Activated gamma-delta T cell treated with Interleukin-2 at 50 U/mL for 16 hours (primary cell): ENCODE results near the gene TRIM46.
"Not testable (repeated sequence)": the region's sequence is repeated elsewhere in the genome, so short reads cannot be mapped to it uniquely, and the experiment has no call there.

Experiments
- DNase-seq: peaks from one replicate; pipeline ENCODE4 v3.0.0-alpha.2; 2020

TRIM46 gene

DNA sequence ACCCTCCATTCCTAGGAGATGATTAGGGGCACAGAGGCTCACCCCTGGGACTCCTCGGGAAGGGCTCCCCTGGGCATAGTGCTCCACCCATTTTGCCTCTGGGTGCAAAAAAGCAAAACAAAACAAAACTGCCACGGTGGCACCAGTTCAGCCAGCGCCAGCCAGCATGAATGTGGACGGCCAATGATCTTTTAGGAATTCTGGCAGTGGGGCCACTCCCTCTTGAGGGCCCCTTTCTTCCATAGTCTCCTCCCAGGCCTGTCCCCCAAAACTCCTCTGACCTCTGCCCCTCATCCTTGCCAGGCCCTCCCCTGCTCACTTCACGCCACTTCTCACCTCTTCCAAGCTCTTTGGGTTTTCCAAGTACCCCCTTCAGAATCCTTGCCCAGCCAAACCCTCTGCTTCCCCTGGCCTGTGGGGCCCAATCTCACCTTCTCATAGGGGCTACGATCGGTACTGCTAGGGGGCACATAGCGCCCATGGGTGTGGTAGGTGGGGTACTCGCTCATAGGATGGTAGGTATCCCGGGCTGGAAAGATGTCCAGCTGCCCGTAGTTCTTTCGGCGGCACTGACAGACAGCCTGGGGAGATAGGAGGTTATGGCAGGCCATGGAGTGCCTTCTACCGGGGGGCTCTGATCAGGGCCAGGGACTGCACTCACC is 13.3 kb downstream of the TRIM46 start:
- no peak for DNase-seq

DNA sequence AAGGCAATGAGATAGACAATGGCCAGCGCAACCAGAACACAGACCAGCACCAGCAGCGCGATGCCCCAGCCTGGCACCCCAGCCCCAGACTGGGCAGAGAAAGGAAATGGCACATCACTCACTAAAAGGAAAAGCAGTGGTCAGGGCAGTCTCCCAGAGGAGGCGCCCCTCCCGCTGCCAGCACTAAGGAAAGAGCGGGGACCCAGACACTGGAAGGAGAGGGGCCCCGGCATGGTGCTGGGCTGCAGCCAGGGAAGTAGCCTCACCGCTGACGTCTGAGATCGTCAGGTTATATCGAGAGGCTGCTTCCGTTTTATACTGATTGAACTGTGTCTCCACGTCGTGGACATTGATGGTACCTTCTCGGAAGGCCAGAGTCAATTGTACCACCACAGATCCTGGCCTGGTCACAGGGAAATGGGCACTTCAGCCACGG is 13.8 kb downstream of the TRIM46 start:
- DNase-seq: no peak

DNA sequence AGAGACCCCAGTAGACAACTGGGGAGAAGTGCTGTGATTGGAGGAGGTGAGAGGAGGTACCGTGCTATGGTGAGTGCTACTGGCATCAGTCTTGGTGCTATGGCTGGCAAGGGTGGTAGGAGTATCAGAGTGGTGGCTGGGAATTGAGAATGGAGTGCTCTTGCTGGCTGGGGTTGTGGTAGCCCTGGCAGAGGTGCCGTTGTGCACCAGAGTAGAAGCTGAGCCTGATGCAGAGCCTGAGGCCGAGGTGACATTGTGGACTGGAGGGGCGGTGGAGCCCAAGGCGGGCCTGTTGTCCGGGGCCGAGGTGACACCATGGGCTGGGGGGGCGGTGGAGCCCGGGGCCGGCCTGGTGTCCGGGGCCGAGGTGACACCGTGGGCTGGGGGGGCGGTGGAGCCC is 14.6 kb downstream of the TRIM46 start:
- DNase-seq: no peak

DNA sequence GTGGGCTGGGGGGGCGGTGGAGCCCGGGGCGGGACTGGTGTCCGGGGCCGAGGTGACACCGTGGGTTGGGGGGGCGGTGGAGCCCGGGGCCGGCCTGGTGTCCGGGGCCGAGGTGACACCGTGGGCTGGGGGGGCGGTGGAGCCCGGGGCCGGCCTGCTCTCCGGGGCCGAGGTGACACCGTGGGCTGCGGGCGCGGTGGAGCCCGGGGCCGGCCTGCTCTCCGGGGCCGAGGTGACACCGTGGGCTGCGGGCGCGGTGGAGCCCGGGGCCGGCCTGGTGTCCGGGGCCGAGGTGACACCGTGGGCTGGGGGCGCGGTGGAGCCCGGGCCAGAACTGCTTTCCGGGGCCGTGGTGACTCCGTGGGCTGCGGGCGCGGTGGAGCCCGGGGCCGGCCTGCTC is 16.3 kb downstream of the TRIM46 start:
- DNase-seq: not testable (repeated sequence)

DNA sequence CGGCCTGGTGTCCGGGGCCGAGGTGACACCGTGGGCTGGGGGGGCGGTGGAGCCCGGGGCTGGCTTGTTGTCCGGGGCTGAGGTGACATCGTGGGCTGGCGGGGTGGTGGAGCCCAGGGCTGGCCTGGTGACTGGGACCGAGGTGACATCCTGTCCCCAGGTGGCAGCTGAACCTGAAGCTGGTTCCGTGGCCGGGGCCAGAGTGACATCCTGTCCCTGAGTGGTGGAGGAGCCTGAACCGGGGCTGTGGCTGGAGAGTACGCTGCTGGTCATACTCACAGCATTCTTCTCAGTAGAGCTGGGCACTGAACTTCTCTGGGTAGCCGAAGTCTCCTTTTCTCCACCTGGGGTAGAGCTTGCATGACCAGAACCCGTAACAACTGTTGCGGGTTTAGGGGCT is 18.3 kb downstream of the TRIM46 start:
- no peak for DNase-seq

DNA sequence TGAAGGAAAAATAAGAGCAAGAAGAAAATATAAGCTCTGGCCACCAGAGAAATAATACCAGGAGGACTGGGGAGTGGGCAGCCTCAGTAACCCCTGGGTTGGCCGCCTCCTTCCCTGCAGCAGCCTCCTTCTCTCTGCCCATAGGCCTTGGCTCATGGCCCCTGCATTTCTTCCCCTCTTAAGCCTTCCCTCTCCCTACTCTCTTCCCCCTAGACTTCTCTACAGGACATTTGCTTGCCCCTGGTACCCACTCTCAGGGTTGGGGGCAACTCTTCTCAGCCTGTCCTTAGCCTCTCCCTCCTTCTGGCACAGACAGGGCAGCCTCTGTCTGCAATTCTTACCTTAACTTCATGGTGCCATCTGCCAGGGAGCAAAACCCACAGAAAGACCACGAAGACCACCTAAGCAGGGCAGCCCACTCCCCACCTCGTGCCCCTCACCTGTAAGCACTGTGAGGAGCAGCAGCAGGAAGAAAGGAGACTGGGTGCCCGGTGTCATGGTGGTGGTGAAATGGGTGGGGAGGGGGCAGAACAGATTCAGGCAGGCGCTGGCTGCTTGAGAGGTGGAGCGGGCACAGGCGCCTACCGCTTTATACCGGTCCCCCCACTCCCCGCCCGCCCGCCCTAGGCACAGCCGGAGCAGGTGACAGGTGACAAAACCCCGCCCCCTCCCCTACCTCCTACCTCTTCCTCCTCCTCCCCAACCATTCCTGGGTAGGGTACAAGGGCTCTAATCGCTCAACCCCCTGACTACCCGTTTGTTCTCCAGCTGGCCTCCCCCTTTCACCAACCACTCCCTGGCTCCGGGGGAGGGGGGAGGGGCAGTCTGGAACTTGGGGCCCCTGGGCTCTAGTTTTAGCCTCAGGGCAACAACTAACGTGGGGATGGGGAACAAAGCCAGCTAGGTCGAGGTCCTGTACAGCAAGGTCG is 19.0 kb downstream of the TRIM46 start:
- DNase-seq: no peak

DNA sequence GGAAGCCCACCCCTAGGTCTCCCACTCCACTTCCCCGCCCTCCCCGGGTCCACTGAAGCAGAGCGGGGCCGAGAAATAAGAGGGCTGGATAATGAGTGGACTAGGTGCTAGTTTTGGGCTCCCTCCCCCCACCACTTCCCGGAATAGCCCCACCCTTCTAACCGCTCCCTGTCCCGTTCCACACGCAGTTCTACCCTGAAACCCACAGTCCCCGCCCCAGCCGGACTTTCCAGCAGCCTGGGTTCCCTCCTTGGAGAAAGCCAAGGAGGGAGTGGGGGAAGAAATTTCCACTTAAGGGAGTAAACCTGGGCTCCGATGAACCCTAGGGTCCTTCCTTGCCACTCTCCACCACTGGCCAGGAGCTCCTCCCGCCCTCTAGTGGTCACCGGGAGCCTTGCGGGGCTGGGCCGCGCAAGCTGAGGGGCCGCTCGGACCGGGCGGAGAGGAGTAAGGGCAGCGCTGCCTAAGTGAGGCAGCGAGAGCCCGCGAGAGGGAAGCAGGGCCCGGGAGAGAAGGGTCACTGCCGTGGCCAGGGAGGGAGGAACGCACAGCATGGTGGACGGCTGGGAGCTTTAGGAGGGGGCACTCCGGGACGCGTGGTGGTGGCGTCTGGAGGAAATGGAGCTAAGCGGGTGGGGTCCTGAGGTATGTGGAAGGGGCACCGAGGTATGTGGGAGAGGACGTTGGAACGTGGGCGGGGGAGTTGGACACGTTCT is 19.8 kb downstream of the TRIM46 start:
- peak; percentile 67 for DNase-seq

DNA sequence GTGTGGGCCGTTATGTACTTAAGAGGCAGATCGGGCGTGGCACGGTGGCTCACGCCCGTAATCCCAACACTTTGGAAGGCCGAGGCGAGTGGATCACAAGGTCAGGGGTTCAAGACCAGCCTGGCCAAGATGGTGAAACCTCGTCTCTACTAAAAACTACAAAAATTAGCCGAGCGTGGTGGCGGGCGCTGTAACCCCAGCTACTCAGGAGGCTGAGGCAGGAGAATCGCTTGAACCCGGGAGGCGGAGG is 20.3 kb downstream of the TRIM46 start:
- not testable (repeated sequence) for DNase-seq

DNA sequence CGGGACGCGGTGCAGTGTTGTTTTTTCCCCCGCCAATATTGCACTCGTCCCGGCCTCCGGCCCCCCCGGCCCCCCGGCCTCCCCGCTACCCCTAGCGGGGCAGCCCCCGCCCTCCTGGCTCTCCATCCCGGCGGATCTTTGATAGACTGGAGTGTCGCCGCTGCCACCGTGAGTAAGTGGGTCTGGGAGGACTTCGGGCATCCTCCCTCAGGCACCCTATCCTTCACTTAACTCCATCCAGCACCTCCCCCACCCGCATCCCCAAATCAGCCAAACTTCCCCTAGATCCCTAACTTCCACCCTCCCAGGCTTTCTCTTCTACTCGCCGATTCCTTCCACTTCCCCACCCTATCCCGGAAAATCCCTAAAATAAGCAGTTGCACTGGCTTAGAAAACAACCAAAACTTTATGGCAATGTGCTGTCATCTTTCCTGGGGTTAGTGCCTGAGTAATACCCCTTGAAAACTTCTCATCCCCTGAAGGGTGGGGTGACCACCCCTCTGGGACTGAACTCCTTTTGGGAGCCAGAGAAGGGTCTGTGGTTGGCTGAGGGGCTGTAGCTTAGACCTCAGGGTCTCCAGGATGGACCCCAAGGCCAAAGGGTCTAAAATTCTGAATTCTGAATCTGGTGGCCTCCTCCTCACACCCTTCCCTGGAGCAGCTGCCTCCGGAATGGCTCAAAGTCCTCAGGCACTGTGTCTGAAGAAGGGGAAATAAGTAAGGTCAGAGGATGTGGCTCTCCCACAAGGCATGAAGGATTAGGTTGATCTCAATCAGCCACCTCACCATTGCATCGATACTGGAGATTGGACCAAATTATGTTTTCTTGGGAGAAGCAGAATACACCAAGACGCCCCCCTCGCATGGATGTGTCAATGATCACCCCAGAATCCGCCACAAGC is 21.8 kb downstream of the TRIM46 start:
- DNase-seq: no peak

DNA sequence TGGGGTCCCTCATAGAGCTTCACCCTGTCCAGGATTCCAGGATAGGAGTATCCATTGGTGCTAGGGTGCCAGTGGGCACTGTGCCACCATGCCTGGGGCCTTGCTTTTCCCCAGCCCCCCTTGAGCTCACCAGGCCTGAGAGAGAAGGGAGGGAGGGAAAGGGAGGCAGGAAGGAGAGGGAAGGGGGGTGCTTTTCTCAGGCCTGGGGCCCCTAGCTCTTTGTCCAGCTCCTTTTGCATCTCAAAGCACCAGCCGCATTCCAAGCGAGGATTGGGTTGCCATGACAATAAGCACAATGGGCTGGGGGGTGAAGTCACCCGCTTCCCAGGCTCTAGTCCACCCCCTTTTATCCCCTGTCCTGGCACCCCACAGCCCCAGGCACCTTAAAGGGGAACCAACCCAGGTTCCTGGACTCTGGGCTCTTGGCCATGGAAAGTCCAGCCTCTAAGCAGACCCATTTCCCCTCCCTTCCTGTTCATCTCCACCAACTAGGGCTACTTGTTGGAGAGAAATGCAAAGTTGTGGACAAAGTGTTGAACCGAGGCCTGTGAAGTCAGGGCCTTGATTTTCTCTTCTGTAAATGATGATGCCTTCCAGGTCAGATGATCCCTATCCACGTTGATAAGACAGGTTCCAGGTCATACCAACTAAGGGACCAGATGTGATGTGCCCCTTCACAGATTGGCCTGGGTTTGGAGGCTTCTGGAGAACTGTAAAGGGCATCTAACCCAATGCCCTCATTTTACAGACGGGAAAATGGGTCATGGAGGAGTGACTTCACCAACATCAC is 22.6 kb downstream of the TRIM46 start:
- DNase-seq: no peak

DNA sequence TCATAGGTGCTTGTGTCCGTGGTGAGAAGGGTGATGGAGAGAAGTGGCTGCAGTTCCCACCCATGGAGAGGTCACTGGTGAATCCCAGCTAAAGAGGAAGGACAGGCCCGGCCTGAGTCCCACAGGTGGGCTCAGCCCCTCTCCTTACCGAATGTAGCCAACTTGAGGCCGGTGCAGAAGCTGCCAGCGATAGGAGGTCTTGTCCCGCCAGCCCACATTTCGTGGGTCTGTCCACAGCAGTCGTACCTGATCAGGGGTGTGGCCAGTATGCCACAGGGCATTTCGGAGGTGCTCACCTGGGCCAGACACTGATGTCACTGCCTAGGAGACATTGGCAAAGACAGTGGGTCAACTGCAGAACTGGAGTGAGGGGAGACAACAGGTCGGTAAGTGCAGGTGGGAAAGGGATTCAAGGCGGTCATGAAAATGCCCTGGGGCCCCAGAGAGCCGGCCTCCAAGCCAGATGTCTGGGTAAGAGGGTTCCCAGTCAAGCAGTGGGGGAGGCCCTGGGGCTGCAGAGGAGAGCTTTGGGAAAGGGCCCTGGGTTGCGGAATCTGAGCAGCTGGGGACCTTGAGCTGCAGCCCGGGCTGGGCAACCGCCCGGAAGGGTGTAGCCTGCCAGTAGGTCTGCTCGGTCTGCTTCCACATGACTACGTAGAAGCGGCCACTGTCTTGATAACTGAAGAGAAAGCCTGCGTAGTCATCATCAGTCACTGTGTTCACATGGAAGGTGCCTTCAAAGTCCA is 23.4 kb downstream of the TRIM46 start:
- DNase-seq: no peak

DNA sequence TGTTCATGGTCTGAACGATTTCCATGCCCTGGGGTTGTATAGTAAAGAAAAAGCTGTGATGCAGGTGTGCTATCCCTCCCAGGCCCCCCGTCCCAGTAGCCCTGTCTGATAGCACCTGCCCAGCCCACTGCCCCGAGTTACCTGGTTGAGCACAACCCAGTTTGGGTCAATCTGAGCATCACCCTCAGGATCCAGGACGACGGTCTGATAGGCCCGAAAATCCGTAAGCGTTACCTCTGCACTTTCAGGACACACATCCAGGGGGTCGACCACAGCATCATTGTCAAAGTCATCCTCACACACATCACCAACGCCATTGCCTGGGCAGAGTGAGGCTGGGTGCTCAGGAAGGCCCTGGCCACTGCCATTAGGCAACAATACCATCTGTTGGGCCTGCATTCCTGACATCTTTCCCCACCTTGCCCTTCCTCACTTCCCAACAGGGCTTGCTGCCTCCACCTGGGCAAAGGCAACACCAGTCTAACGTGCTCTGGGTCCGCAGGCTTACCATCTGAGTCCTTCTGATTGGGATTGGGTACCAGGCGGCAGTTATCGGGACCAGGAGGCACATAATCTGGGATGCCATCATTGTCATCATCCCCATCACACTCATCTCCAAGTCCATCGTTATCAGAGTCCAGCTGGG is 24.4 kb downstream of the TRIM46 start:
- DNase-seq: no peak

DNA sequence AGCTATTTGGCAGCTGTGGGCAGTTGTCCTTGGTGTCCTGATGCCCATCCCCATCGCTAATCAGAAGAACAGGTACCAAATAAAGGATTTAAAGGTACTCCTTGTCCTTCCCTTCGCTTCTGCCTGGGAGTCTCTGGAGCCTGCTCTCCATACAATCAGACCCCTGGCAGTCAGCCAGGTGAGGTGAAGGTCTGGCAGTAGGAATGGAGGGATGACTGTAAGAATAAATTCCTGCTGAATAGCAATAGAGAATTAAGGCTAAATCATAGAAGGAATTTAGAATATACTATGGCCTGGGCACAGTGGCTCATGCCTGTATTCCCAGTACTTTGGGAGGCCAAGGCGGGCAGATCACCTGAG is 24.9 kb downstream of the TRIM46 start:
- DNase-seq: no peak

DNA sequence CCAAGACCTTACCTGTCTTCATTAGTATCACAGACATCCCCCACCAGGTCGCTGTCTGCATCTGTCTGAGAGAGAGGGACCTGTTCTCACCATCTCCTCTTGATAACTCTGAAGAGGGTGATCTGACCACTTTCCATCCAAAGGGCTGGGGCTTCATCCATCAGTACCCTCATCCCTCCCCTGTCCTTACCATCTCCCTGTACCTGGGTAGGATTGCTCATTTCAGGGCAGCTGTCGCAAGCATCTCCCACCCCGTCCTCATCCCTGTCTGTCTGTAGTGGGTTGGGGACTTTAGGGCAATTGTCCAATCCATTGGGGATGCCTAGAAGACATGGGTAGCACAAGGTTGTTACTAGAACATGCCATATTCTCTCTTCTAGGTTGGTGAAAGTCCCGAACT is 26.1 kb downstream of the TRIM46 start:
- DNase-seq: no peak

DNA sequence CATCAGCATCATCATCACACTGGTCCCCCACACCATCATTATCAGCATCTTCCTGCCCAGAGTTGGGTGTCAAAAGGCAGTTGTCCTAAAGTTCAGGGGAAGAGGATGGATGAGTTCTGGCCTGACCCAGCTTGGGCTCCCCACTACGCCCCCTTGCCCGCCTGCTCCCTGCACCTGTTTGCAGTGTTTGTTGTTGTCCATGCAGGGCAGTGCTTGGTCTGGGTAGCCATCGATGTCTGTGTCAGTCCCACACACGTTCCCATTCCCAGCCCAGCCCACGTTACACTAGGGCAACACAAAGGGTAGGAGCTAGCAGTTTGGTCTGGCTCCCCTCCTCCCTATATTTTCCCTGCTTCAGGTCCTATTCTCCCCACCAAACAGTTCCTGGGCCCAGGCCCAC is 27.3 kb downstream of the TRIM46 start:
- DNase-seq: no peak

DNA sequence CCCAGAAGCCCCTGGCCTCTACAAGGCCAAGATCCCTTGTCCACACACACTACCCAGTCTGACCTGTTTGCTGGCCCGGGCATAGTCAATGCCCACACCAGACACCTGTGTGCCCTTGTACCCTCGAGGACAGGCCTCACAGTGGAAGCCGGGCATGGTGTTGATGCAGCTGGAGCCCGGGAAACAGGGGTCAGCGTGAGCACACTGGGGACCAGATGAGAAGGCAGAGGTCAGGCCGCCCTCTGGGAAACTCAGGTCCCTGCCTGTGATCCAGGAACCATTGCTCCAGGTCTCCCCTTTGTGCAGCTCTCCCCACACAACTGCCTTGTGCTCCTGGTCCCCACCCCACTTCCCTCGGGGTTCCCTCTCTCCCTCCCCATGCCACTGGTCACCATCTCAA is 28.5 kb downstream of the TRIM46 start:
- DNase-seq: no peak

DNA sequence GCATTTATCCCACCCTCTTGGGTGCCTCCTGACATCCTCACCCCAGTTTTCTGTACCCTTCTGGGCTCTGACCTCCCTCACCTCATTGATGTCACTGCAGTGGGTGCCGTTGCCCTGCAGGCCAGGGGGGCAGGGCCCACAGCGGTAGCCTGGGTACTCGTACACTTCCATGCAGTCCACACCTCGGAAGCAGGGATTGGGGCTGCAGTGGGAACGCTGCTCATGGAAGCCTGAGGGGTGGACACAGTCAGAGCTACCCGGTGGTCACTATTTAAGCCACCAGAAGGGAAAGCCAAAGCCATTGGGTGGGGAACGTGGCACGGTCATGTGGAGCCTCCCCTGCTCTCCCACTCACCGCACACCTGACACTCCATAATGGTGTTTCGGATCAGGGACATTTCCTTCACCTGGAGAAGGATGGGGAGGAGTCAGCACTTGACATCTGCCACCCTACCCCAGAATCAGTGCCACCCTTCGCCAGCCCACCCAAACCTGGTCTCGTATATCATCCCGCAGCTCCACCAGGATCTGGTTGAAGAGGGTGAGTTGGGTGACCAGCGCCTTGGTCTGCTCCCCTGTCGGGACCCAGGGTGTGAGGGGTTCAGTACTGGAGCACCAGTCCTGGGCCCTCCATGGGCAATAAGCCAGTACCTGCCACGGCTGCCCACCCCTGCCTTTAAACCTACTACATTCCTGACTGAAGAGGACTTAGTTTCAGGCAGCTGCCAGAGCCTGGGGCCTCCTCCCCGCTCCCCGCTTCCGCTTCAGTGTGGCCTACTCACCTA is 29.3 kb downstream of the TRIM46 start:
- DNase-seq: no peak

DNA sequence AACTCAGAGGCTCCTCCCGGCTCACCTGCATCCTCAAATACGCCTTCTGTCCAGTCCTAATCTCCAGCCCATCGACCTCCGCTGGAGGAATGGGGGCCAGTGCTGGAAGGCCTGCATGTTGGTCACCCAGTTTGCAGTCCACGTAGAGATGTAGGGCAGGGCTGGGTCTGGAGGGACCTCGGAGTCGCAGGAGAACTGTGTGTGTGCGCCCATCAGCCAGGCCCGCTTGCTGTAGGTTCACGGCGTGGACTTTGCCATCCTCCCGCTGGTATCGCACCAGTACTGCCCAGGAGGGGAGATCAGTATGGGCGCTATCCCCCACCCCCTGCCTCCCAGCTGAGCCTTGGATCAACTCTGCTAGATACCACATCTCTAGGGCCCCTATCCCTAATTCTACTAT is 31.4 kb downstream of the TRIM46 start:
- no peak for DNase-seq

DNA sequence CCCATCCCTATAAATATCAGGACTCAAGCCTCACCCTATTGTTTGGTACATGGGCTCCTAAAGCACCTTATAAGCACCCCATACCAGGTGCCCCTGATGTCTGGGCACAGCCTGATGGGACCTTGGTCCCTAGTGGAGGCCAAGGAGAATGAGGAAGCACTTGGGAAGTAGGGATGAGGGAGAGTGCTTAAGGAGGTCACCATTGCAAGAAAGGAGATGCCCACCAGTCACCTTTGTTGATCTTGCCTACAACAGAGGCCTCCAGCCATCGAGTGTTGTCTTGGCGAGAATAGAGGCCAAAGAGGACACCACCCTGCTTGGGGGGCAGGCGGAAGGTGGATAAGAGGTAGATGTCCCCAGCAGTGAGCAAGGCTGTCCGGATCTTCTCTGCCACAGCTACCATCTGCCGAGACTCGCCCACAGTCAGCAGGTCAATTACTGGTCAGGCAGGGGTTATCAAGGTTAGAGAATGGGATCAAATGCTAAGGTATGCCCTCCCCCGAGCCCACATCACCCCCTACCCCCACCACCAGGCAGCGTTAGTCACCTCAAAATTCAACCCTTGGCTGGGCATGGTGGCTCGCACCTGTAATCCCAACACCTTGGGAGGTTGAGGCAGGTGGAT is 32.4 kb downstream of the TRIM46 start:
- DNase-seq: no peak
